22Rv1 (cell line): Measurements from ENCODE around the gene ARHGAP6.

ENCODE experiments used
- ZFX ChIP-seq: fragments of 450-650 bp; IDR thresholded peaks from 2 replicates; pipeline ENCODE4 v1.6.1; 2017; ENCODE audit warnings: antibody characterized with exemption, borderline replicate concordance
- TF ChIP-seq, protein P1 (sequence below): fragments of 450-650 bp; IDR thresholded peaks from 2 replicates; pipeline ENCODE4 v1.5.1; 2017; ENCODE audit warnings: mild to moderate bottlenecking

DNA sequence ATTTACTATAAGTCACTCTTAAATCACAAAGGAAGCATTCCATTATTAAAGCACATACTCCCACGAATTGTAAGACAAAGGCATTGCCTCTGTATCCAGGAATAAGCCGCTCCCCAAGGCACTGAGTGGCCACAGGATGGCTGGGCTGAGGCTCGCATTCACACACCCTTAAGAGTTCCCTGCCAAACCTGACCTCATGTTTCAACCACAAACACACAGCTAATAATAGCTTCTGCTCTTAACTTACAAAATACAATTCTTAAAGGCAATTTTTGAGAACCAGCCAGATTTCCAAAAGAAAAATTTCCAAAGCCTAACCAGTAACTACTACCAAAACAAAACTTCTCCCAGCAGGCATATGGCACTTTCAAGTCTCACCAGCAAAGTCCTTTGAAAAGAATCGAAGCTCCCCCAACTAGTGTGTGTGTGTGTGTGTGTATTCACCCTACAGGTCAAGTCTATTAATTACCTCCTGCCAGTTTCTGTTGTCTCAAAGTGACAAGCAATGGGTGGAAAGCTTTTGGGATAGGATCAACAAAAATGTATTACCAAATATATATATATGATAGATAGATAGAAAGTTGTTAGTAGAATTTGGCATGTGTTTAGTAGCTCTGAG is 36.0 kb downstream of the ARHGAP6 start:
- TF ChIP-seq, protein P1, sequence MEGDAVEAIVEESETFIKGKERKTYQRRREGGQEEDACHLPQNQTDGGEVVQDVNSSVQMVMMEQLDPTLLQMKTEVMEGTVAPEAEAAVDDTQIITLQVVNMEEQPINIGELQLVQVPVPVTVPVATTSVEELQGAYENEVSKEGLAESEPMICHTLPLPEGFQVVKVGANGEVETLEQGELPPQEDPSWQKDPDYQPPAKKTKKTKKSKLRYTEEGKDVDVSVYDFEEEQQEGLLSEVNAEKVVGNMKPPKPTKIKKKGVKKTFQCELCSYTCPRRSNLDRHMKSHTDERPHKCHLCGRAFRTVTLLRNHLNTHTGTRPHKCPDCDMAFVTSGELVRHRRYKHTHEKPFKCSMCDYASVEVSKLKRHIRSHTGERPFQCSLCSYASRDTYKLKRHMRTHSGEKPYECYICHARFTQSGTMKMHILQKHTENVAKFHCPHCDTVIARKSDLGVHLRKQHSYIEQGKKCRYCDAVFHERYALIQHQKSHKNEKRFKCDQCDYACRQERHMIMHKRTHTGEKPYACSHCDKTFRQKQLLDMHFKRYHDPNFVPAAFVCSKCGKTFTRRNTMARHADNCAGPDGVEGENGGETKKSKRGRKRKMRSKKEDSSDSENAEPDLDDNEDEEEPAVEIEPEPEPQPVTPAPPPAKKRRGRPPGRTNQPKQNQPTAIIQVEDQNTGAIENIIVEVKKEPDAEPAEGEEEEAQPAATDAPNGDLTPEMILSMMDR = no peak
- no peak for TF ChIP-seq ZFX
